HG02571 (cell line): ENCODE measurements around the gene ORC3.

ENCODE experiments used
- ATAC-seq: cut with Tn5 transposase; IDR thresholded peaks from one replicate; pipeline ENCODE4 v1.9.1; 2021; ENCODE audit warnings: mild to moderate bottlenecking, moderate library complexity; ENCODE audit not compliant: unreplicated experiment

Gene ORC3

GRCh38 chr6:87589693-87590416, at the start of gene ORC3, which contains the start of gene RARS2:
Gene ORC3 (plus strand): TSS chr6:87590135. CDS start chr6:87590169, 34 bp downstream.
Gene RARS2 (minus strand): TSS chr6:87589987. CDS start chr6:87589957, 30 bp downstream.
- peak; percentile 100 for ATAC-seq

GRCh38 chr6:87540539-87540938, 49.4 kb upstream of the ORC3 start:
- ATAC-seq, result no peak

- no peak for ATAC-seq
These were observed 48.9 kb upstream of the ORC3 start for GRCh38 chr6:87541041-87541440.

- no peak for ATAC-seq
These were observed 48.2 kb upstream of the ORC3 start for GRCh38 chr6:87541744-87542143.

GRCh38 chr6:87543696-87544473, 46.0 kb upstream of the ORC3 start:
- no peak for ATAC-seq

GRCh38 chr6:87544474-87544735, 45.5 kb upstream of the ORC3 start:
- no peak for ATAC-seq

GRCh38 chr6:87551799-87552198, 38.1 kb upstream of the ORC3 start:
- no peak for ATAC-seq

- no peak for ATAC-seq
These were observed 36.7 kb upstream of the ORC3 start for GRCh38 chr6:87553159-87553765.

- ATAC-seq, result no peak
These were observed 34.4 kb upstream of the ORC3 start for GRCh38 chr6:87555506-87555905.

- ATAC-seq, result no peak
These were observed 31.5 kb upstream of the ORC3 start for GRCh38 chr6:87558446-87558845.

GRCh38 chr6:87561017-87561416, 28.9 kb upstream of the ORC3 start:
- ATAC-seq, result no peak

- ATAC-seq, result no peak
These were observed 17.9 kb upstream of the ORC3 start for GRCh38 chr6:87572021-87572420.

GRCh38 chr6:87572883-87573282, 17.1 kb upstream of the ORC3 start:
- no peak for ATAC-seq

- ATAC-seq, result no peak
These were observed 16.5 kb upstream of the ORC3 start for GRCh38 chr6:87573307-87574024.

- ATAC-seq, result no peak
These were observed 15.6 kb upstream of the ORC3 start for GRCh38 chr6:87574237-87574804.

GRCh38 chr6:87575423-87575822, 14.5 kb upstream of the ORC3 start:
- no peak for ATAC-seq

- ATAC-seq, result no peak
These were observed 6.1 kb upstream of the ORC3 start for GRCh38 chr6:87583822-87584221.

- ATAC-seq, result no peak
These were observed 3.4 kb upstream of the ORC3 start for GRCh38 chr6:87586371-87587077.

GRCh38 chr6:87588756-87589407, 1.1 kb upstream of the ORC3 start:
- ATAC-seq, result no peak

- ATAC-seq, result no peak
These were observed 514 bp downstream of the ORC3 start for GRCh38 chr6:87590417-87590880.
